Osteocyte (in vitro differentiated cells): Measurements from ENCODE around the gene SHC2. TPM values are rescaled to one million over a fixed set of nuclear protein-coding genes. Genes with fewer than 3 reads are reported as not detected.

ENCODE experiments used
- DNase-seq: peaks from one replicate; pipeline ENCODE4 v3.0.0; 2021; ENCODE audit warnings: mixed read lengths; ENCODE audit not compliant: unreplicated experiment; ENCODE audit errors: extremely low spot score
- H3K27ac Mint-ChIP-seq: one replicate; pipeline ENCODE4 v1.8.0; 2021; ENCODE audit warnings: mild to moderate bottlenecking, mixed read lengths; ENCODE audit not compliant: unreplicated experiment
- H3K27me3 Mint-ChIP-seq: one replicate; pipeline ENCODE4 v1.8.0; 2021; ENCODE audit warnings: mixed read lengths; ENCODE audit not compliant: unreplicated experiment
- H3K36me3 Mint-ChIP-seq: one replicate; pipeline ENCODE4 v1.8.0; 2021; ENCODE audit warnings: mixed read lengths; ENCODE audit not compliant: unreplicated experiment
- H3K4me1 Mint-ChIP-seq: one replicate; pipeline ENCODE4 v1.8.0; 2021; ENCODE audit warnings: mixed read lengths; ENCODE audit not compliant: unreplicated experiment
- H3K4me3 Mint-ChIP-seq: one replicate; pipeline ENCODE4 v1.8.0; 2021; ENCODE audit warnings: mild to moderate bottlenecking, moderate library complexity, mixed read lengths; ENCODE audit not compliant: unreplicated experiment
- H3K9me3 Mint-ChIP-seq: one replicate; pipeline ENCODE4 v1.8.0; 2021; ENCODE audit warnings: mixed read lengths; ENCODE audit not compliant: unreplicated experiment
- total RNA-seq: library from RNA; stranded (reverse); gene quantifications from 2 replicates; pipeline ENCODE4 v1.2.1, GENCODE V29; 2021
- TF ChIP-seq, protein P1 (sequence below): fragments of 200-600 bp; sonication (generic); IDR thresholded peaks from 2 replicates; pipeline ENCODE4 v1.5.0; 2021; ENCODE audit warnings: antibody characterized with exemption, mild to moderate bottlenecking, moderate library complexity

Gene SHC2
- total RNA-seq, 1 donor from 2014 or later: 61.7 TPM

DNA sequence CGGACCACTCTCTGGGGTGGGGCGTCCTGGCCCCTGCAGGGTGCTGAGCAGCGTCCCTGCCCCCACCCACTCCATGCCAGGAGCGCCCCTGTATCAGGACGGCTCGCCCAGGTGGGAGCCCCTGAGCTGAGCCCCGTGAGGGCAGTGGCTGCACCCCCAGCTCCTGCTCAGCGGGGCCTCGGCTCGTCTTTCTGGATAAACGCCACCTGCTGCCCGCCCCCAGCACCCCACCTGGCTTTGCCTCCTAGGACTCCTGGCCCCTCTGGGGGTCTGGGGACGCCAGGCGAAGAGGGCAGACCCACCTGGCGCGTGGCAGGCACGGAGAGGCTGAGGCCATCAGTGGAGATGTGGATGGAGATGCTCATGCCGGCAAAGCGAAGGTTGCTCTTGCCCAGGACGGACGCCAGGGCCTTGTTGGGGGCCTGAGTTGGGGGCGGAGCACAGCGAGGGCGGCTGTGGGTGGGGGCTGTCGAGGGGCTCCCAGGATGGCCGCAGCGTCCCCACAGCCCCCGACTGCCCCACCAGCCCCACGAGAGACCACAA is 22.3 kb downstream of the SHC2 start:
- H3K9me3 Mint-ChIP-seq: no peaks in the 10 kb centered on the region

DNA sequence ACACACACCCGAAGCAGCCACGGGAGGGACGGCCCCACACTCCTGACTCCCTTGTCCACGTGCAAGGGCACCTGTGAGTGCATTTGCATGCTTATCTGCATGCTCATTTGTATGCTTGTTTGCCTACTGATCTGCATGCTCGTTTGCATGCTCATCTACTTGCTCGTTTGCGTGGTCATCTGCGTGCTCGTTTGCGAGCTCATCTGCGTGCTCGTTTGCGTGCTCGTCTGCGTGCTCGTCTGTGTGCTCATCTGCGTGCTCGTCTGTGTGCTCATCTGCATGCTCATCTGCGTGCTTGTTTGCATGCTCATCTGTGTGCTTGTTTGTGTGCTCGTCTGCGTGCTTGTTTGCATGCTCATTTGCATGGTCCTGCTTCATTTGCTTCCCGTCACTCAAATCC is 23.8 kb downstream of the SHC2 start:
- Mint-ChIP-seq H3K4me1 (no peaks in the 10 kb centered on the region), H3K4me3 (no peak overlapping the region), H3K36me3 (peaks cover 13% of the 10 kb centered on the region), H3K9me3 (no peaks in the 10 kb centered on the region), H3K27me3 (no peaks in the 10 kb centered on the region), H3K27ac (no peak overlapping the region)
- TF ChIP-seq, protein P1, sequence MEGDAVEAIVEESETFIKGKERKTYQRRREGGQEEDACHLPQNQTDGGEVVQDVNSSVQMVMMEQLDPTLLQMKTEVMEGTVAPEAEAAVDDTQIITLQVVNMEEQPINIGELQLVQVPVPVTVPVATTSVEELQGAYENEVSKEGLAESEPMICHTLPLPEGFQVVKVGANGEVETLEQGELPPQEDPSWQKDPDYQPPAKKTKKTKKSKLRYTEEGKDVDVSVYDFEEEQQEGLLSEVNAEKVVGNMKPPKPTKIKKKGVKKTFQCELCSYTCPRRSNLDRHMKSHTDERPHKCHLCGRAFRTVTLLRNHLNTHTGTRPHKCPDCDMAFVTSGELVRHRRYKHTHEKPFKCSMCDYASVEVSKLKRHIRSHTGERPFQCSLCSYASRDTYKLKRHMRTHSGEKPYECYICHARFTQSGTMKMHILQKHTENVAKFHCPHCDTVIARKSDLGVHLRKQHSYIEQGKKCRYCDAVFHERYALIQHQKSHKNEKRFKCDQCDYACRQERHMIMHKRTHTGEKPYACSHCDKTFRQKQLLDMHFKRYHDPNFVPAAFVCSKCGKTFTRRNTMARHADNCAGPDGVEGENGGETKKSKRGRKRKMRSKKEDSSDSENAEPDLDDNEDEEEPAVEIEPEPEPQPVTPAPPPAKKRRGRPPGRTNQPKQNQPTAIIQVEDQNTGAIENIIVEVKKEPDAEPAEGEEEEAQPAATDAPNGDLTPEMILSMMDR: no peak
- no peak for DNase-seq

More for the DNA sequence above, 22.3 kb downstream of the SHC2 start:
- TF ChIP-seq, protein P1: no peak
- Mint-ChIP-seq H3K27me3 (no peaks in the 10 kb centered on the region), H3K27ac (no peak overlapping the region), H3K4me1 (no peaks in the 10 kb centered on the region), H3K4me3 (no peak overlapping the region), H3K36me3 (peaks cover 13% of the 10 kb centered on the region)
- DNase-seq: no peak

DNA sequence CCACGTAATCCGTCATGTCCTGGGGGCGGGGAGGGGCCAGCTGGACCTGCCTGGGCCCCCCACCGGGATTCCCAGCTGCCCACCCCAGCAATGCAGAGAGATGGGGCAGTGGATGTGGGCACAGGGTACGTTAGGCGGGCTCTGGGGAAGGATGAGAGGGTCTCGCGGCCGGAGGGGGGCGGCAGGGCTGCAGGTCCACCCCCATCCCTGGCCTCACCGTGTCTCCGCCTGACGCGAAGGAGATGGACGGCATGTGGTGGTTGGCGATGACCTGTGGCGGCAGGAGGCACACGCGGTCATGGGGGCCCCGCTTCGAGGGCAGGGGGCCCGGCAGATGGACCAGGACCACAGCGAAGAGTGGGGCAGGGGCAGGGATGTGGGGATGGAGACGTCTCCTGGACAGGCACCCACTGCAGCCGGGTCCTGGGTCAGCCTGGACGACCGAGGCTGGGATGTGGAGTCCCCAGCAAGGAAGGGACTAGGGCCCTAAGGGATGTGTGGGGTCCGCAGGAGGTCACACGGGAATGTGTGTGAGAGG is 24.4 kb downstream of the SHC2 start:
- Mint-ChIP-seq H3K4me1 (no peaks in the 10 kb centered on the region), H3K27ac (no peak overlapping the region), H3K4me3 (no peak overlapping the region), H3K9me3 (no peaks in the 10 kb centered on the region), H3K27me3 (no peaks in the 10 kb centered on the region), H3K36me3 (peaks cover 7% of the 10 kb centered on the region)
- no peak for DNase-seq
- TF ChIP-seq, protein P1: no peak

DNA sequence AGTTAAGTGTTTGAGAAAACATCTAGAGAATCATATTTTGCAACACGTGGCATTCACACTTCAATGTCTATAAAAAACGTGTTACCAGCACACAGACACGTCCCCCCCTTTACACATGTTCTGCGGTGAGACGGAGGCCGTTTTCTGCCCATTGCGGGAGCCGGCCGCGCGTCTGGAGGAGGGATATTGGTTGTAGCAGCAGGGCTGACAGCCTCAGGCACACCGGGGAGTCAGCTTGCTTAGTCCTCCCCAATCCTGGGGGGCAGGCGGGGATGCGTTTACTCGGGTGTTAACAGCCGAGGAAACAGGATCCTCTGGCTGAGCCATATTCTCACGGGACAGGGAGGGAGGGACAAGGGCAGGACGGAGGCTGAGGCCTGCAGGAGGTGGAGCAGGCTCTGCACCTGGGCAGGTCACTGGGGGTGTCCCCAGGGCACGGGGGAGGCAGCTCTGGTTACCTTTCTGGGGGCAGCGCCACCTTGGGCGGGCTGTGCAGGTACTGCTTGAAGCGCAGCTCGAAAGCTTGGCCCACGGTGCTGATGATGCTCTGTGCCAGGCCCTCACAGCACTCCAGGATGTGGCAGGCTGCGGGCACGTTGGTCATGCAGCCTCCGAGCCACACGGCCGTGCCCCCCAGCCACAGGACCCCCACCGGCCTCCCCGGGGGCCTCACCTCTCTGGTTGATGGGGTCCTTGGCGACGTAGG is 25.0 kb downstream of the SHC2 start:
- TF ChIP-seq, protein P1: no peak
- peaks cover 9% of the 10 kb centered on the region for H3K36me3 Mint-ChIP-seq
- no peaks in the 10 kb centered on the region for H3K4me1 Mint-ChIP-seq
- no peaks in the 10 kb centered on the region for H3K27me3 Mint-ChIP-seq
- H3K27ac Mint-ChIP-seq: no peak overlapping the region
- DNase-seq: no peak
- no peak overlapping the region for H3K4me3 Mint-ChIP-seq
- H3K9me3 Mint-ChIP-seq: no peaks in the 10 kb centered on the region

DNA sequence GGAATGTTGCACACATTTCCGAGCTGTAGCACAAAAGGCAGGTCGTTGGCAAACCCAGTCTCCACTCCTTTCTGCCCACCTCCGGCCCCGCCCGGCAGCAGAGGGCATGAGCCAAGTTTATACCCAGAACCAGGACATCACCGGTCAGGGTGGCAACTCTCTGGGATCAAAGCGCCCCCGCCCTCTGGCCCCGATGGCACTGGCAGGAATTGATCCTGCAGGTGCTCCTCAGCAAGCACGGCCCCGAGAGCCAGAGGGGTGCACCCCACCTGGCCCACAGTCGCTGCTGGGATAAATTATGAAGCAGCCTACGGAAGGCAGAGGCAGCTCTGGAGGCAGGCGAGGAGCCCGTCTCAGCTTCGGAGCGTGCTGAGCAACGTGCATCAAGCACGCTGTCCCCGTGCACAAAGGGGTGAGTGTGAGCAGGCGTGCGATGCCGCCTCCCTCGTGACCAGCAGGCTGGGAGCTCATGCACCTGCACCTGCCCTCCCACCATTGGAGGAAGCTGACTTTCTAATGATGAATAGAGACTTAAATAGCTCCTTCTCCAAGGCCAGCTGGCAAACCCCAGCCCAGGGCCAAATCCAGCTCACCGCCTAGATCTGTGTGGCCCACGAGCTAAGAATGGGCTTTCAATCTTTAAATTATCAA is 25.7 kb downstream of the SHC2 start:
- peaks cover 13% of the 10 kb centered on the region for H3K36me3 Mint-ChIP-seq
- no peak for DNase-seq
- TF ChIP-seq, protein P1: no peak
- H3K27me3 Mint-ChIP-seq: no peaks in the 10 kb centered on the region
- no peaks in the 10 kb centered on the region for H3K9me3 Mint-ChIP-seq
- H3K27ac Mint-ChIP-seq: no peak overlapping the region
- no peaks in the 10 kb centered on the region for H3K4me1 Mint-ChIP-seq
- no peak overlapping the region for H3K4me3 Mint-ChIP-seq
